Measurements from ENCODE around the gene RNF181. TPM values are rescaled to one million over a fixed set of nuclear protein-coding genes. Genes with fewer than 3 reads are reported as not detected.

RNF181 gene
- total and polyA plus RNA-seq, 2 of the 8 experiments (the other 6 are each of a cell fraction or from before 2014, with no cell fraction given): 97.2 to 514 TPM

GRCh38 chr2:85561280-85562212 is 34.0 kb upstream of the RNF181 start, which contains the start of gene GGCX (continued):
- peak; percentile 57 for TF ChIP-seq MAX (IDR thresholded peaks at IDR 0.05)
- no peak for TF ChIP-seq KDM4A (IDR thresholded peaks at IDR 0.05; ENCODE audit: low read depth, low read length, severe bottlenecking)
- TF ChIP-seq KDM5A (IDR thresholded peaks at IDR 0.05; ENCODE audit: low read length): peak; percentile 65; the same call in 1 of the 2 replicates
- peak; percentile 97 for TF ChIP-seq TAF1 (IDR thresholded peaks at IDR 0.05; ENCODE audit: low read depth, low read length)
- TF ChIP-seq RXRA (IDR thresholded peaks at IDR 0.05; ENCODE audit: insufficient read depth, low read depth, low read length): no peak
- TF ChIP-seq FOSL1 (IDR thresholded peaks at IDR 0.05; ENCODE audit: insufficient read depth, low read depth, low read length): no peak
- no peak for TF ChIP-seq EZH2 (IDR thresholded peaks at IDR 0.05; ENCODE audit: low read depth, low read length, severe bottlenecking)
- TF ChIP-seq CBX5 (IDR thresholded peaks at IDR 0.05; ENCODE audit: low read depth, low read length): no peak
- TF ChIP-seq EP300 (IDR thresholded peaks at IDR 0.05; ENCODE audit: borderline replicate concordance in 1 of 2, low read depth in 2 of 2, low read length in 2 of 2): no peak
- TF ChIP-seq SP2 (IDR thresholded peaks at IDR 0.05; ENCODE audit: low read length): no peak
- no peak for TF ChIP-seq NRF1 (IDR thresholded peaks at IDR 0.05; ENCODE audit: low read depth, low read length)
- no peak for TF ChIP-seq SIRT6 (IDR thresholded peaks at IDR 0.05; ENCODE audit: low read length)
- no peak for TF ChIP-seq JUN (IDR thresholded peaks at IDR 0.05; ENCODE audit: low read depth, low read length)
- TF ChIP-seq CHD1 (IDR thresholded peaks at IDR 0.05; ENCODE audit: low read depth, low read length): no peak
- no peak for TF ChIP-seq GTF2F1 (IDR thresholded peaks at IDR 0.05; ENCODE audit: borderline replicate concordance, low read depth, low read length)
- no peak for TF ChIP-seq HDAC2 (IDR thresholded peaks at IDR 0.05; ENCODE audit: borderline replicate concordance in 1 of 2, low read depth in 2 of 2, low read length in 2 of 2)
- no peak for TF ChIP-seq CEBPB (IDR thresholded peaks at IDR 0.05; ENCODE audit: low read depth, low read length)
- peak; percentile 35; the same call in 1 of the 2 replicates for TF ChIP-seq SP1 (IDR thresholded peaks at IDR 0.05; ENCODE audit: low read depth, low read length)
- no peak for TF ChIP-seq SAP30 (IDR thresholded peaks at IDR 0.05; ENCODE audit: insufficient read depth, insufficient replicate concordance, low read length)
- no peak for TF ChIP-seq SIX5 (IDR thresholded peaks at IDR 0.05; ENCODE audit: low read depth, low read length)
- TF ChIP-seq TBP (IDR thresholded peaks at IDR 0.05; ENCODE audit: low read depth, low read length): peak; percentile 91
- TF ChIP-seq NANOG (IDR thresholded peaks at IDR 0.05; ENCODE audit: insufficient read depth, low read depth, low read length, poor library complexity, severe bottlenecking): no peak
- peak; percentile 93 for TF ChIP-seq ASH2L (IDR thresholded peaks at IDR 0.05; ENCODE audit: low read length)
- TF ChIP-seq KDM1A (IDR thresholded peaks at IDR 0.05; ENCODE audit: borderline replicate concordance, low read length): no peak

Measured in H1 (cell line).